HG03520 (cell line): ENCODE results near the gene SDF2L1.
"Not testable (repeated sequence)": the region's sequence is repeated elsewhere in the genome, so short reads cannot be mapped to it uniquely, and the experiment has no call there.

Experiments
- ATAC-seq: cut with Tn5 transposase; IDR thresholded peaks from one replicate; pipeline ENCODE4 v1.9.1; 2021; ENCODE audit warnings: mild to moderate bottlenecking, moderate library complexity; ENCODE audit not compliant: unreplicated experiment

SDF2L1 gene

DNA sequence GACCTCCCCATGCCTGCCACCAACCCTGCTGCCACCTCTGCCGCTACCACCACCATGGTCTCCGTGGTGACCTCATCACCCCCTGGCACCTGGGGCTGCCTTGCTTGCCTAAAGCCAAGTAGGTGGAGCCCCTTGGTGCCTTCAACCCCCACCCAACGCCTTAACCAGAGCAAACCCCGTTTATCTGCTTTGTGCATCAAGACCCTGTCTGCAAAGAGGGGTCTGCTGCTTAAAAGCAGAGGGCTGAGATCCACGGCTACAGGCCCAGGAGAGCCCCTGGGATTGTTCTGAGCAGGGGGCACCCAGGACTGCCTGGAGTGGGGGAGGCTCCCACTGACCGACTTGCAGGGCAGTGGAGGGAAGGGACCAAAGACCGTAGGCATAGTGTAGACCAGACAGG is 18.8 kb downstream of the SDF2L1 start:
- ATAC-seq: no peak

DNA sequence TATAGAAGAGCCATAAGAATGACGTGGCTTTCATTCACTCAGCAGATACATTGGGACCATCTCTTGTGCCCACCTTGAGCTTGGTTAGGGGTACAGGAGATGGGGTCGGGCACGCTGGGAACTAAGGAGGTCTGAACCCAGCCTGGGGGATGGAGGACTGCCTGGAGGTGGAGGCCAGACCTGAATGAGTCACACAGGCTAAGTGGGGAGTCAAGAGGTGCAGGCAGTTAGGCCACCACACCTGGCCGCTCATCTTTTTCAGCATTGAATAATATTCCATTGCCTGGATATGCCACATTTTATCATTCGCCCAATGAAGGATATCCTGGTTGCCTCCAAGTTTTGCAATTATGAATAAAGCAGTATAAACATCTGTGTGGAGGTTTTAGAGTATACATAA is 19.9 kb downstream of the SDF2L1 start:
- ATAC-seq: no peak

DNA sequence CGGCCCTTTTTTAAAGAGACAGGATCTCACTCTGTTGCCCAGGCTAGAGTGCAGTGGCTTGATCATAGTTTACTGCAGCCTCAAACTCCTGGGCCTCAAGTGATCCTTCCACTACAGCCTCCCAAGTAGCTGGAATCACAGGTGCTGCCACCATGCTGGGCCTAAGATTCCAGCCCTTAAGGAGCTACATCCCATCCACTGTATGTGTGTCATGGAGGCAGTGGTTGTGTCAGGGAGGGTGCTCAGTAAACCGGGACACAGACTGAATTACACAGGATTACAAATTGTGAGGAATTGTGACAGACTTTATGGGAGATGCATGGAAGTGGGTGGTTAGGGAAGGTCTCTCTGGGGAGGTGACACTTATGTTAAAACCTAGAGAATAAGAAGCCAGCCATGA is 21.6 kb downstream of the SDF2L1 start:
- no peak for ATAC-seq

GRCh38 chr22:21665047-21665851 is 23.1 kb downstream of the SDF2L1 start:
- no peak for ATAC-seq

DNA sequence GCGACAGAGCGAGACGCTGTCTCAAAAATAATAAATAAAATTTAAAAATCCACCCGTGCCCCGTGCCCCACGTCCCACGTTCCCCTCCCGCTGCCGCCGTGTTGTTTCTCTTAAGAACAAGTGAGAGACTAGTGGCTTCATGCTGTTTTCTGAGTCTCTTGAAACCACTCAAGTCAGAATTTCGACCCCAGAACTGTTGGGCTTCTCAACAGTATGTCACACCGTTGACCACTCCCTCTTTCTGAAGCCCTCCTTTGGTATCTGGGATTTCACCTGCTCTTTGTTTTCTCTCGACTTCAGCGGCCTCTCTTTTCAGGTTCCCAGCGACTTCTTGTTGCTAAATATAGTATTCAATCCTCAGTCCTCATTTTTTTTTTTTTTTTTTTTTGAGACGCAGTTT is 24.7 kb downstream of the SDF2L1 start:
- no peak for ATAC-seq

- no peak for ATAC-seq
Measured at GRCh38 chr22:21669026-21669425, 26.9 kb downstream of the SDF2L1 start.

GRCh38 chr22:21672107-21672629 is 30.1 kb downstream of the SDF2L1 start:
- no peak for ATAC-seq

DNA sequence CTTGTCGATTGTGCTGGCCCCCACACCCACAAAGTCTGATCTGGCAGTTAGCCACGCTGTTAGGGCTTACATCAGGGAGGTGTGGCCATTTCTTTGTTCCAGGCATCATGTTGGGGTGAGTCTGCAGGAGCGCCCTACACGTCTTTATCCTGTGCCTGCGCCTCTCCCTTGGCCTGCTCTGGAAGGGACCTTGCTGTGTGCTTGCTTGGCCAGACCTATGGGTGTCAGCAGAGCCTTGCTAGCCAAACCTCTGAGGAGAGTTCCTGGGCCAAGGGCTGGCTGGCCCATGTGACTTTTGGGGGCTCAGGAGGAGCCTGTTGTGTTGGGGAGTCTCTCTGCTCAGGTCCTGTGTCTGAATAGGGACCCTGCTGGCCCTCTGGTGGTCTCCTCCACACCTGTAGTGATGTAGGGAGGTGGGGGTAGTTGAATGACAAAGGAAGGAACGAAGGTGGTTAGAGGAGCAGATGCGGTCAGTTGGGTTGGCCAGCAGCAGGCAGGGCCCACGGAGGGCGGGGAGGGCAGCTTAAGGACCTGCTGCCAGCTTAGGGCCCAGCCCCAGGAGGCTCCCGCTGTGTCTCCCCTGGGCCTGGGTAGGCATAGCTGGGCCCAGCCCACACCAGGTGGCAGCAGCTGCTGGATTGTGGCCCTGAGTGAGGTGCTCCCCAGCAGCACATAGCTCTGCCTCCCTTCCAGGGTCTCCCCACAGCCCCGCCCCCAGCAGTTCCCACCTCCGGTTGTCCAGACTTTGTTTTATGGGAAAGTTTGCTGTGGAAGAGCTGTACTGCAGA is 31.6 kb downstream of the SDF2L1 start:
- ATAC-seq: no peak

- no peak for ATAC-seq
Measured at GRCh38 chr22:21674638-21675245, 32.6 kb downstream of the SDF2L1 start.

DNA sequence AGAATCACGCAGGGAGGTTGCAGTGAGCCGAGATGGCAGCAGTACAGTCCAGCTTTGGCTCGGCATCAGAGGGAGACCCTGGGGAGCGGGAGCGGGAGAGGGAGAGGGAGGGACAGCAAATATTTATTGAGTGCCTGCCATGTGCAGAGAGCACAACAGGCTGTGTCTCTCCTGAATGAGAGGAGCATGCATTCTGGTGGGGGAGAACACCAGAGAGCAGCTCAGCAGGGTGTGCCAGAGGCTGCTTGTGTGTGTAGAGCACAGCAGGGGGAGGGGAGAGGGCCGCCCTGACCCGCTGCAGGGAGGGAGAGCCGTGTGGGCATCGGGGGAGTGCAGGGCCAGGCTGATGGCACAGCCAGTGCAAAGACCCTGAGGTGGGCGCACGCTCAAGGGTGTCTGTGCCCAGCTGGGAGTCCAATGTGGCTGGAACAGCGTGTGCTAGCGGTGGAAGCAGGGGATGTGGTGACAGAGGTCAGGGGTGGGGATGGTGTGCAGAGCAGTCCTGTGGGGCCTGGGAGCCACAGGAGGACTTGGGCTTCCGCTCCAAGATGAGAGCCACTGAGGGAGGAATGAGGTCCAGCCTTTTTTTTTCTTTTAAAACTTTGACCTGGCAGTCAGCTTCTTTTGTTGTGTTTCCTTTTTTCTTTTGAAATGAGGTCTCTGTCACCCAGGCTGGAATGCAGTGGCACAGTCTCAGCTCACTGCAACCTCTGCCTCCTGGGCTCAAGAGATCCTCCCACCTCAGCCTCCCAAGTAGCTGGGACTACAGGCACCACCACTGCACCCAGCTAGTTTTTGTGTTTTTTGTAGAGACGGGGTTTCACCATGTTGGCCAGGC is 35.7 kb downstream of the SDF2L1 start:
- ATAC-seq: no peak

DNA sequence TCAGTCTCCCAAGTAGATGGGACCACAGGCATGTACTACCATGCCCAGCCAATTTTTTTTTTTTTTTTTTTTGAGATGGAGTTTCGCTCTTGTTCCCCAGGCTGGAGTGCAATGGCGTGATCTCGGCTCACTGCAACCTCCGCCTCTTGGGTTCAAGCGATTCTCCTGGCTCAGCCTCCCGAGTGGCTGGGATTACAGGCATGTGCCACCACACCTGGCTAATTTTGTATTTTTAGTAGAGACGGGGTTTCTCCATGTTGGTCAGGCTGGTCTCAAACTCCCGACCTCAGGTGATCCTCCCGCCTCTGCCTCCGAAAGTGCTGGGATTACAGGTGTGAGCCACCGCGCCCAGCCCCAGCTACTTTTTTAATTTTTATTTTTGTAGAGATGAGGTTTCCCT is 36.7 kb downstream of the SDF2L1 start:
- not testable (repeated sequence) for ATAC-seq

GRCh38 chr22:21679383-21679782 is 37.3 kb downstream of the SDF2L1 start:
- no peak for ATAC-seq

- no peak for ATAC-seq
Measured at GRCh38 chr22:21680830-21681565, 38.9 kb downstream of the SDF2L1 start.

- no peak for ATAC-seq
Measured at GRCh38 chr22:21681566-21682370, 39.7 kb downstream of the SDF2L1 start.

DNA sequence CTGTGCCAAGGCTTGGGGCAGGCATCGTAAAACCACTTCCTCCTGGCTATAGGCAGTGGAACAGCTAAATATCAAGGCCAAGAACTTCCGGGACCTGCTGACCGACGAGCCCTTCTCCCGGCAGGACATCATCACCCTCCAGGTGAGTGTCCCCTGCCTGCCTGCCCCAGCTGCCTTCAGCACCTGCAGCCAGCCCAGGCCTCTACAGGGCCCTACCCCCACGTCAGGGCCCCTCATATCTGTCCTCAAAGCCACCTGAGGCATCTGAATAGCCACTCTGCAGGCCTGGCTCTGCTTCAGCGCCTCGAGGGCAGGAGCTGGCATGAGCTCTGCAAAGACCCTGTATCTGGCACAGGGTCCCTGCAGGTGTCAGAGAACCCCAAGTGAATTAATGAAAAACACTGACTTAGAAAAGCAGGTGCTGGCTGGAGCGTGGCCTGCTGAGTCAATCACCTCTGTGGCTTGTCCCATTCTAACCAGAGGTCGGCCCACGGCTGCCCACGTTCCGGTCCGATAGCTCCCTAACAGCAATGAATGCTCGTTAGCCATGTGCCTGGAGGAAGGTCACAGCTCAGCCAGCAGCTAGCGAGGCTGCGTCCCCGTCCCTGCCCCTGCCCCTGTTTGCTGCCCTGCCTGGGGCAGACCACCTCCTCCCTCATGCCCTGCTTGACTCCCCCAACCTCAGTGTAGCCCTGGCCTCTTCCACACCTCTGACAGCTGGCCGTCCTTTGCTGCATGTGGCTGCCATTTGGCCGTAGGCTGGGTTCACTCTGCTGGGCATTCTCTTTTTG is 40.5 kb downstream of the SDF2L1 start:
- ATAC-seq: no peak

- ATAC-seq: no peak
Measured at GRCh38 chr22:21683401-21683811, 41.3 kb downstream of the SDF2L1 start.

DNA sequence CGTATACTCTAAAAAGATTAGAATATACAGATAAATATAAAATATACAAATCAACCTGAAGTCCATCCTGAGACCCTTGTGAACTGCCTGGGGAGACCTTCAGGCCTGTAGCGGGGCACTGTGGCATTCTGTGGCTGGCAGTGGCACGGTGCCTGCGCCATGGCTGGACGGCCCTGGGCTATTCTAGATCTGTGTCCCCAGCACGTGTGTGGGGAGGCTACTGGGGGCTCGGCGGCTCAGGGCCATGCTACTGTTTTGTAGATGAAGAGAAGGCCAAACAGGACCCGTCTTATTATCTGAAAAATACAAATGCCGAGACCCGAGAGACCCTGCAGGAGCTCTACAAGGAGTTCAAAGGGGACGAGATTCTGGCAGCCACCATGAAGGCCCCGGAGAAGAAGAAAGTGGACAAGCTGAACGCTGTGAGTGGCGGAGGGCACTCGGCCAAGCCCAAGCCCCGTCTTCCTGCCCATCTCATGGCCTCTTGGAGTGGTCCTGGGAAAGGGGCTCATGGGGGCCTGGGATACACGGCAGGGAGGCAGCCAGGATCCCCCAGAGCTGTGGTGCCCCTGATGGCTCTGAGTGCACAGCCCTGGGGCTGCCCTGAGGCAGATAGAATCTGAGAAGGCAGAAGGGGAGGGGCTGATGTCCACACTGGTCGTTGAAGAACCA is 42.5 kb downstream of the SDF2L1 start:
- ATAC-seq: no peak

- no peak for ATAC-seq
Measured at GRCh38 chr22:21685164-21685513, 43.0 kb downstream of the SDF2L1 start.
